ENCODE data around the gene TBC1D23. TPM values are rescaled to one million over a fixed set of nuclear protein-coding genes. Genes with fewer than 3 reads are reported as not detected.

TBC1D23 gene
- total and polyA plus RNA-seq, 8 donors = 7.0 to 79.5 (median 17.3) TPM

DNA sequence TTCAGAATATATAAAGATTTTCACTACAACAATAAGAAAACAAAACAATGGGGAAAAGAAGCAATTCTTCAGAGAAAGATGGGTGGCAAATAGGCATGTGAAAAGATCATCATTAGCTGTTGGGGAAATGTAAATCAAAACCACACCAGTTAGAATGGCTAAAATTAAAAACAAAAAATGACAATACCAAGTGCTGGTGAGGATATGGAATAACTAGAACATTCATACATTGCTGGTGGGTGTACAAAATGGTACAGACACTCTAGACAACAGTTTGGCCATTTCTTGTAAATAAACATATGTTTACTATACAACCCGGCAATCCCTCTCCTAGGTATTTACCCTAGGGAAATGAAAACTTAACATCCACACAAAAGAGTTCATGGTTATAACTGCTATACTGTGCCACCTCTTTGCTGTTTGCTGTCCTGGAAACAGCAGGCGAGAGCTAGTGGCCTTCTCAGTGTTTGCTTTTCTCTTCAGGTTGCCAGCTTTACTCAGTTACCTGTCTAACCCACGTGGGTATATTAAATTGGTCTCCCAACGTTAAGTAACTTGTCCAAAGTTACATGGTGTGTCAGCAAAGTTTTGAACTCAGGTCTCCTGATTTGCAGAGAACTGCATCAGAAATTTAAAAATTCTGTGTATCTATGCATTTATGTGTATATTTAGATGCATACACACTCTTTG is 69.2 kb downstream of the TBC1D23 start:
- Histone ChIP-seq H3K27ac (no peak overlapping the region), H3K36me3 (peaks cover 0 to 23% (median 3%) of the 10 kb centered on the region in 4 donors), H3K9me3 (no peaks in the 10 kb centered on the region), H3K27me3 (no peaks in the 10 kb centered on the region), H3K4me1 (peaks cover 1 to 10% (median 6%) of the 10 kb centered on the region in 4 donors), H3K4me3 (no peak overlapping the region)
- intact Hi-C loops (cut with DNase I; ENCODE audit: low total_unique reads) = no loop called here
- 34 to 59% (median 47%) methylated on average over 4 of the region's 4 CpGs for WGBS, 5 donors
- TF ChIP-seq, protein P1, sequence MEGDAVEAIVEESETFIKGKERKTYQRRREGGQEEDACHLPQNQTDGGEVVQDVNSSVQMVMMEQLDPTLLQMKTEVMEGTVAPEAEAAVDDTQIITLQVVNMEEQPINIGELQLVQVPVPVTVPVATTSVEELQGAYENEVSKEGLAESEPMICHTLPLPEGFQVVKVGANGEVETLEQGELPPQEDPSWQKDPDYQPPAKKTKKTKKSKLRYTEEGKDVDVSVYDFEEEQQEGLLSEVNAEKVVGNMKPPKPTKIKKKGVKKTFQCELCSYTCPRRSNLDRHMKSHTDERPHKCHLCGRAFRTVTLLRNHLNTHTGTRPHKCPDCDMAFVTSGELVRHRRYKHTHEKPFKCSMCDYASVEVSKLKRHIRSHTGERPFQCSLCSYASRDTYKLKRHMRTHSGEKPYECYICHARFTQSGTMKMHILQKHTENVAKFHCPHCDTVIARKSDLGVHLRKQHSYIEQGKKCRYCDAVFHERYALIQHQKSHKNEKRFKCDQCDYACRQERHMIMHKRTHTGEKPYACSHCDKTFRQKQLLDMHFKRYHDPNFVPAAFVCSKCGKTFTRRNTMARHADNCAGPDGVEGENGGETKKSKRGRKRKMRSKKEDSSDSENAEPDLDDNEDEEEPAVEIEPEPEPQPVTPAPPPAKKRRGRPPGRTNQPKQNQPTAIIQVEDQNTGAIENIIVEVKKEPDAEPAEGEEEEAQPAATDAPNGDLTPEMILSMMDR (IDR thresholded peaks at IDR 0.05) = no peak
- TF ChIP-seq POLR2AphosphoS5 (IDR thresholded peaks at IDR 0.05) (no peak), EP300 (IDR thresholded peaks at IDR 0.05) (no peak), POLR2A (IDR thresholded peaks at IDR 0.05) (no peak)
- DNase-seq = peak in 1 of 2 donors; percentile 14

DNA sequence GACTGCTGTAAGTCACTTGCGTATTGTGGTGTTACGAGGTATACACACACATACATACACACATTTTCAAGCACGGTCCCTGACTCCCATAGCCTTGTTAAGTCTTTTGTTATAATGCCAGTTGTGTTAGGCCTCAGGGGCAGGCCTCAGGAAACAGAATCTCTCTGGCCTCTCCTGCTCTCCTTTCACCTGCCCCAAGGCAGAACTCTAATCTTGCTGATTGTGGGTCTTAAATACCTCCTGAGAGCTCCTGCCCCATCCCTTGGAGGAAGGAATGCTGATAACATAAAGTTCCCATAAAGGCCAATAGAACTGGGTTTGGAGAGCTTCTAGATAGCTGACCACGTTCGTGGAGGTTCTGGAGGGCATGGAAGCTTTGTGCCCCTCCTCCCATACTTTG is 69.9 kb downstream of the TBC1D23 start:
- Histone ChIP-seq H3K36me3 (peaks cover 0 to 17% (median under 1%) of the 10 kb centered on the region in 4 donors), H3K27me3 (no peaks in the 10 kb centered on the region), H3K9me3 (no peaks in the 10 kb centered on the region), H3K4me1 (peaks cover 4 to 16% (median 12%) of the 10 kb centered on the region in 4 donors), H3K4me3 (no peak overlapping the region), H3K27ac (no peak overlapping the region)
- TF ChIP-seq POLR2AphosphoS5 (IDR thresholded peaks at IDR 0.05) (no peak), EP300 (IDR thresholded peaks at IDR 0.05) (no peak), POLR2A (IDR thresholded peaks at IDR 0.05) (no peak)
- TF ChIP-seq, protein P1 (IDR thresholded peaks at IDR 0.05) = no peak
- intact Hi-C loops (cut with DNase I; ENCODE audit: low total_unique reads) = no loop called here
- DNase-seq = no peak
- 78 to 90% (median 88%) methylated on average over 5 of the region's 5 CpGs for WGBS, 5 donors

DNA sequence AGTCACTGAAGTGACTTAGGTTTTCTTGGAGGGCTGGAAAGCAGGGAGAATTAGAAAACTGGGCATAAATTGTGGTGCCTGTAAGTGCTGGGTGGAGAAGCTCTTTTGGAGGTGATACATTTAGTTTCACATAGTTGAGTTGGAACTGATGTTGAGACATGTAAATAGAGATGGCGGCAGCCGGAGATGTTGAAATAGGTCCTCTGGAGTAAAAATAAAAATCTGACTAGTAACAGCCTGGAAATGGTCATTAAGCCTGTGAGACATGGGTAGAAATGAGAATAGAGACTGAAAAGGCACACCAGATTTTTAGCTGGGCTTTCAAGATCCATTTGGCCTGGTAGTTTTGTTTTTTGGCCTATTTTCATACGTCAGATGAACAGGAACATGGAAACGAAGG is 70.9 kb downstream of the TBC1D23 start:
- intact Hi-C loops (cut with DNase I; ENCODE audit: low total_unique reads) = no loop called here
- H3K4me1 ChIP-seq = peaks cover 4 to 22% (median 16%) of the 10 kb centered on the region in 4 donors
- H3K9me3 ChIP-seq = no peaks in the 10 kb centered on the region
- no peaks in the 10 kb centered on the region for H3K27me3 ChIP-seq
- TF ChIP-seq, protein P1 (IDR thresholded peaks at IDR 0.05) = no peak
- TF ChIP-seq EP300 (IDR thresholded peaks at IDR 0.05) (no peak), POLR2A (IDR thresholded peaks at IDR 0.05) (no peak), POLR2AphosphoS5 (IDR thresholded peaks at IDR 0.05) (no peak)
- H3K4me3 ChIP-seq = no peak overlapping the region
- H3K27ac ChIP-seq = no peak overlapping the region
- H3K36me3 ChIP-seq = peaks cover 0 to 7% (median 0%) of the 10 kb centered on the region in 4 donors
- 88 to 100% (median 89%) methylated on average over 4 of the region's 4 CpGs for WGBS, 5 donors
- DNase-seq = no peak

DNA sequence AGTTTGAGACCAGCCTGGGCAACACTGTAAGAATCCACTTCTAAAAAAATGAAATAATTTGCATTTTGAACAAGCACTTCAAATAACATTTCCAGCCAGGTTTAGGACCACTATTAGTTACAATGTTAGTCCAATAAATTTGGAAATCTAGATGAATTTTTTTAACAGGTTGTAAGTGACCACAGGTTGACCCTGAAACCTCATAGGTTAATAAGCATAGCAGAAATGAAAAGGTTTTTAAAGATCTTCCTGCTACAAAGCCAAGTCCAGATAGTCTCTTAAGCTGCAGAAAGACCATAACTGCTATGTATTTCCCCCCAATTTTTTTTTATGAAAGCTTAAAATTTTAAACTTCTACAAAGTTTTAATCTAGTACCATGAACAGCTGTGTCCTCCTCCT is 72.3 kb downstream of the TBC1D23 start:
- Histone ChIP-seq H3K4me3 (no peak overlapping the region), H3K27ac (no peak overlapping the region), H3K36me3 (peaks cover 0 to 2% (median 0%) of the 10 kb centered on the region in 4 donors), H3K4me1 (peaks cover 4 to 24% (median 16%) of the 10 kb centered on the region in 4 donors), H3K27me3 (no peaks in the 10 kb centered on the region), H3K9me3 (no peaks in the 10 kb centered on the region)
- TF ChIP-seq POLR2A (IDR thresholded peaks at IDR 0.05) (no peak), POLR2AphosphoS5 (IDR thresholded peaks at IDR 0.05) (no peak), EP300 (IDR thresholded peaks at IDR 0.05) (no peak)
- TF ChIP-seq, protein P1 (IDR thresholded peaks at IDR 0.05) = no peak
- DNase-seq = no peak
- intact Hi-C loops (cut with DNase I; ENCODE audit: low total_unique reads) = no loop called here

All from stomach (tissue), 9 donors.